Upper lobe of right lung (tissue), 1 donor: ENCODE measurements around the gene ATOSA. TPM values are rescaled to one million over a fixed set of nuclear protein-coding genes. Genes with fewer than 3 reads are reported as not detected.

ENCODE experiments used
- ATAC-seq: fragments of 200-7000 bp; cut with Tn5 transposase; one replicate; pipeline ENCODE4 v1.9.1; 2020; ENCODE audit warnings: mild to moderate bottlenecking, moderate library complexity
- DNase-seq: peaks from one replicate; pipeline ENCODE4 v3.0.0-alpha.2; 2020
- H3K27ac ChIP-seq: fragments of 200-600 bp; one replicate; pipeline ENCODE4 v1.8.0; 2022
- H3K27me3 ChIP-seq: fragments of 200-600 bp; one replicate; pipeline ENCODE4 v1.8.0; 2022; ENCODE audit warnings: mild to moderate bottlenecking
- H3K36me3 ChIP-seq: fragments of 200-600 bp; one replicate; pipeline ENCODE4 v1.8.0; 2022
- H3K4me1 ChIP-seq: fragments of 200-600 bp; one replicate; pipeline ENCODE4 v1.8.0; 2022
- H3K4me3 ChIP-seq: fragments of 200-600 bp; one replicate; pipeline ENCODE4 v1.8.0; 2022; ENCODE audit warnings: mild to moderate bottlenecking
- H3K9me3 ChIP-seq: fragments of 200-600 bp; one replicate; pipeline ENCODE4 v1.8.0; 2022
- CTCF ChIP-seq: fragments of 200-600 bp; IDR thresholded peaks from one replicate; pipeline ENCODE4 v1.8.0; 2022; ENCODE audit warnings: antibody characterized with exemption
- intact Hi-C: fragments of 100-400 bp; cut with DNase I; formaldehyde crosslinking; loops from one replicate; pipeline ENCODE4 v1.11.0; 2022
- total RNA-seq: library from RNA; stranded (reverse); fragmentation: NEBNext Ultra II Directional; extraction: Animal tissue kit (Norgen Biotek cat#: 25700); gene quantifications from one replicate; pipeline ENCODE4 v1.2.1, GENCODE V29; 2021
- donor health status: DM: no; HTN: yes; CAD: no; lungs with severe emphysema.

Gene ATOSA
- total RNA-seq, 1 donor from 2014 or later = 42.5 TPM

- intact Hi-C loops = no loop called here
- no peak for ATAC-seq
- DNase-seq = no peak
- H3K4me1 ChIP-seq = peaks cover 19% of the 10 kb centered on the region
- H3K4me3 ChIP-seq = no peak overlapping the region
- no peaks in the 10 kb centered on the region for H3K27me3 ChIP-seq
- peaks cover 58% of the 10 kb centered on the region for H3K36me3 ChIP-seq
- H3K27ac ChIP-seq = no peak overlapping the region
- no peak for TF ChIP-seq CTCF
- H3K9me3 ChIP-seq = no peaks in the 10 kb centered on the region
Measured at GRCh38 chr15:52660192-52660591, 19.0 kb downstream of the ATOSA start.

GRCh38 chr15:52658955-52659354 is 20.2 kb downstream of the ATOSA start:
- H3K36me3 ChIP-seq = peaks cover 50% of the 10 kb centered on the region
- peaks cover 22% of the 10 kb centered on the region for H3K4me1 ChIP-seq
- H3K9me3 ChIP-seq = no peaks in the 10 kb centered on the region
- intact Hi-C loops = no loop called here
- no peak overlapping the region for H3K4me3 ChIP-seq
- no peaks in the 10 kb centered on the region for H3K27me3 ChIP-seq
- DNase-seq (no peak), ATAC-seq (no peak)
- no peak for TF ChIP-seq CTCF
- no peak overlapping the region for H3K27ac ChIP-seq

- ATAC-seq (no peak), DNase-seq (no peak)
- H3K9me3 ChIP-seq = no peaks in the 10 kb centered on the region
- no peak overlapping the region for H3K4me3 ChIP-seq
- TF ChIP-seq CTCF = no peak
- intact Hi-C loops = no loop called here
- H3K27ac ChIP-seq = peak overlapping the region; percentile 31
- peaks cover 38% of the 10 kb centered on the region for H3K4me1 ChIP-seq
- H3K27me3 ChIP-seq = no peaks in the 10 kb centered on the region
- peaks cover 41% of the 10 kb centered on the region for H3K36me3 ChIP-seq
Measured at GRCh38 chr15:52657338-52657737, 21.9 kb downstream of the ATOSA start.

GRCh38 chr15:52656412-52656811 is 22.8 kb downstream of the ATOSA start:
- no peaks in the 10 kb centered on the region for H3K27me3 ChIP-seq
- H3K4me3 ChIP-seq = no peak overlapping the region
- H3K36me3 ChIP-seq = peaks cover 38% of the 10 kb centered on the region
- TF ChIP-seq CTCF = no peak
- ATAC-seq (no peak), DNase-seq (no peak)
- H3K4me1 ChIP-seq = peaks cover 41% of the 10 kb centered on the region
- H3K27ac ChIP-seq = peak overlapping the region; percentile 31
- no peaks in the 10 kb centered on the region for H3K9me3 ChIP-seq
- intact Hi-C loops = no loop called here

GRCh38 chr15:52653431-52653964 is 25.7 kb downstream of the ATOSA start:
- no peak overlapping the region for H3K4me3 ChIP-seq
- no peaks in the 10 kb centered on the region for H3K27me3 ChIP-seq
- peaks cover 41% of the 10 kb centered on the region for H3K4me1 ChIP-seq
- peak overlapping the region; percentile 44 for H3K27ac ChIP-seq
- DNase-seq = no peak
- peaks cover 10% of the 10 kb centered on the region for H3K36me3 ChIP-seq
- intact Hi-C loops = no loop called here
- no peak for TF ChIP-seq CTCF
- peak; percentile 39 for ATAC-seq
- no peaks in the 10 kb centered on the region for H3K9me3 ChIP-seq

GRCh38 chr15:52652984-52653383 is 26.2 kb downstream of the ATOSA start:
- H3K9me3 ChIP-seq = no peaks in the 10 kb centered on the region
- peaks cover 10% of the 10 kb centered on the region for H3K36me3 ChIP-seq
- ATAC-seq = no peak
- no peak overlapping the region for H3K4me3 ChIP-seq
- no peak for TF ChIP-seq CTCF
- H3K27me3 ChIP-seq = no peaks in the 10 kb centered on the region
- intact Hi-C loops = no loop called here
- peaks cover 36% of the 10 kb centered on the region for H3K4me1 ChIP-seq
- DNase-seq = no peak
- peak overlapping the region; percentile 44 for H3K27ac ChIP-seq
